Measurements from ENCODE around the gene PRKX.

DNA sequence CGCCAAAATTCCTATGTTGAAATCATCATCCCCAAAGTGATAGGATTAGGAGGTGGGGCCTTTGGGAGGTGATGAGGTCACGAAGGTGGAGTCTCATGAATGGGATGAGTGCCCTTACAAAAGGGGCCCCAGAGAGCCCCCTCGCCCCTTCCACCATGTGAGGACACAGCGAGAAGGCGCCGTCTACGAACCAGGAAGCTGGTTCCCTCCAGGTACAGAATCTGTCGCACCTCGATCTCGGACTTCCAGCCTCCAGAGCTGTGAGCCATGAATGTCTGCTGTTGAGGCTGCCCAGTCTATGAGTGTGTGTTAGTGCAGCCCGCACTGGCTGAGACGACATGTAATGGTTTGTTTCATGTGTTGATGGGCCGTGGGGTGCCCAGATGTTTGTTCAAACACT lies 60.3 kb downstream of the PRKX start:
- TF ChIP-seq POLR2AphosphoS5 (IDR thresholded peaks at IDR 0.05; ENCODE audit: low read depth, low read length) (no peak), TAF1 (IDR thresholded peaks at IDR 0.05; ENCODE audit: low read depth, low read length) (no peak), PAX5 (IDR thresholded peaks at IDR 0.05; ENCODE audit: insufficient read depth, low read length, severe bottlenecking) (no peak), POLR2A (IDR thresholded peaks at IDR 0.05; ENCODE audit: low read depth, low read length) (no peak)
